Non-pigmented ciliary epithelial cell (primary cell): ENCODE data around the gene MYL6.

Experiments
- DNase-seq: peaks from one replicate; pipeline ENCODE4 v3.0.0-alpha.2; 2010; ENCODE audit warnings: low read depth

MYL6 gene

GRCh38 chr12:56189918-56190694 lies 31.9 kb downstream of the MYL6 start:
- DNase-seq = peak; percentile 56

GRCh38 chr12:56190695-56191155 lies 32.6 kb downstream of the MYL6 start:
- DNase-seq = no peak

DNA sequence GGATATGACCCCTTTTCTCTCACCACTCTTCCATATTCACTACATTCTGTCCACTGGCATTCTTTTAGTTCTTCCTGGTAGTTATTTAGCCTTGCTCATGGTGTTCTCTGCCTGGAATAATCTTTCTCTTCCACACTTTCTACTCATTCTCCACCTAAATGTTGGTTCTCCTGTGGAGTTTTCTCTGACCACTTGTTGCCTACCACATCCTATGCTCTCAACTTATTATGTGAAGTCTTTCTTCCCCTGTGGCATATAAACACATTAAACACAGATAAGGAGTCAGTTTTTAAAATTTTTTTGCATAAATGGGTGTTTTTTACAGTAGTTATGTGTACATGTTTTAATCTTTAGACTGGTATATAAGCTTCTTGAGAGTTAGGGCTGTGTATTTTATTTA lies 34.4 kb downstream of the MYL6 start:
- no peak for DNase-seq

GRCh38 chr12:56193025-56193578 lies 34.9 kb downstream of the MYL6 start:
- DNase-seq = peak; percentile 58

DNA sequence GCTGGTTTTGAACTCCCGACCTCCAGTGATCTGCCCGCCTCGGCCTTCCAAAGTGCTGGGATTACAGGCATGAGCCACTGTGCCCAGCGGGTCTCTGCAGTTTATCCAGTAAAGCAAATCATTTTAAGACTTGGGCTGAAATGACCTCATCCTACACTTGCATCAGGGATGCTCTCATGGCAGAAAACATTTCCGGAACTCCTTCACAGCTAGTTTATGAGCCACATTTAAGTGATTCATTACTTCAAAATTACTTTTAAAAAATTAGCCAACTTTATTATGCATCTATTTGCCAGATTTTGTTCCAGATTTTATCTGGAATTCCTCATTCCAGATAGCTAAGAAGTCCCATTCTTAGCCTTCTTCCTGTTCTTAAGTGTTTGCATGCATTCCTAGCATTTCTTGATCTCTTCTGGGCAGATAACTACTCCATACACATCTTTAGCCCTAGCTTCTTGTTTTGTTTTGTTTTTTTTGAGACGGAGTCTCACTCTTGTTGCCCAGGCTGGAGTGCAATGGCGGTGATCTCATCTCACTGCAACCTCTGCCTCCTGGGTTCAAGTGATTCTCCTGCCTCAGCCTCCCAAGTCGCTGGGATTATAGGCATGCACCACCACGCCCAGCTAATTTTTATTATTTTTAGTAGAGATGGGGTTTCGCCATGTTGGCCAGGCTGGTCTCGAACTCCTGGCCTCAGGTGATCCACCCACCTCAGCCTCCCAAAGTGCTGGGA lies 38.8 kb downstream of the MYL6 start:
- peak; percentile 88 for DNase-seq

GRCh38 chr12:56197921-56198635 lies 39.9 kb downstream of the MYL6 start:
- no peak for DNase-seq

GRCh38 chr12:56198836-56199235 lies 40.7 kb downstream of the MYL6 start:
- DNase-seq = no peak

- no peak for DNase-seq
Observed at GRCh38 chr12:56202366-56202765, 44.2 kb downstream of the MYL6 start.

- DNase-seq = no peak
Observed at GRCh38 chr12:56202838-56203237, 44.7 kb downstream of the MYL6 start.

DNA sequence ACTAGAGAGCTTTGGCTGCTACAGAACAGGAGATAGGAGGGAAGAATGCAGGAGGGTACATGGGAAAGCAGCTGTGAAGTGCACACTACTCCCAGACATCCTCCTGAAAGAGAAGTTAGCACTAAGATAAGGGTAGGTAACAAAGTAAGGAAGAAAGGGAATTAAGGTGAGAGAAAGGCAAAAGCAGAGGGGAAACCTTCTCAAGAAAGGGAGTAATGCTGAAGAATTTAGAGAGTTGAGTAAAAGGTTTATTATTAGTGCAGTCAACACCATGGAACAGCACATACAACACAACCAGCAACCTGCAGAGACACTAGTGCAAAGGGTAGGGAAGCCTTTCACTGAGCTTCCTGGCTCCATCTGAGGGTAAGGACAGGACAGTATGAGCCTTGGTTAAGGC lies 46.1 kb downstream of the MYL6 start:
- DNase-seq = no peak

GRCh38 chr12:56205445-56205844 lies 47.3 kb downstream of the MYL6 start:
- DNase-seq = no peak

DNA sequence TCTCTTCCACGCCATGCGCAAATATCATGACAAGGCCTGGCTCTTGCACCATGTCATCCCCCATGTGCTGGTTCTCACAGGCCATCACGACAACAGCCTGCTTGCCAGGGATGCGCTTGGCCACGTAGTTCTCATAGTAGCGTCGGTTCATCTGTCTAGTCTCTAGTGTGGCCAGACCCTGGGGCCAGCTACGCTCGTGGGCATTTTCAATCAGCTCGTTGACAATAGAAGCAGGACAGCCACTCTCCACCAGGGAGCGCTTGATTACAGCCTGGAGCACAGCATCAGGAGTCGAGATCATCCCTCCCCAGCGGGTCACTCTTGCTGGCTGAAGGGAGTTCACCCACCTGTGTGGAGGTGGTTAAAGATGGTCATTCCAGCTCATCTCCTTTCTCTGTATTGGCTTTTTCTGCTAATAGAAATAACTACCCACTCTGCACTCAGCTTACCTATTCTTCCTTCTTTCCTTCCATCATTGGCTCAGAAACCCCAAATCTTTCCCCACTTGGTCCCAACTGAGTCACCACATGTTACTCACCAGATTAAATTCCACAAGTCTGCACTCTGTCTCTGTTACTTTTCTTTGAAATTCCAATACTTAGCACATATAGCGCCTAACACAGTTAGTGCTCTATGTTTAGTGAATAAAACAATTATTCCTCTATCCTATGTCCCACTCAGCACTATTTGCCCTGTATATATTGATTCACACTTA lies 48.5 kb downstream of the MYL6 start:
- no peak for DNase-seq

GRCh38 chr12:56208006-56208405 lies 49.8 kb downstream of the MYL6 start:
- DNase-seq = no peak
